Mesenchymal stem cell (in vitro differentiated cells and primary cell): Measurements from ENCODE around the gene LCN9.

ENCODE experiments used
- DNase-seq: peaks from one replicate; pipeline ENCODE4 v3.0.0-alpha.2; 2013
- H2AFZ ChIP-seq: one replicate; pipeline ENCODE4 v1.6.1; 2013; ENCODE audit warnings: low read depth, mild to moderate bottlenecking, control low read depth, inconsistent platforms, low read length, moderate library complexity
- H2AK5ac ChIP-seq: 2 replicates; pipeline ENCODE4 v1.6.1; 2013; ENCODE audit warnings: low read length, moderate library complexity, mild to moderate bottlenecking, inconsistent platforms; ENCODE audit not compliant: severe bottlenecking
- H2BK120ac ChIP-seq: one replicate; pipeline ENCODE4 v1.6.1; 2013; ENCODE audit warnings: low read depth, mild to moderate bottlenecking, inconsistent platforms, low read length, moderate library complexity
- H2BK12ac ChIP-seq, 2 experiments: one replicate each; pipeline ENCODE4 v1.6.1; 2013; ENCODE audit warnings: inconsistent platforms in 2 of 2, low read length in 2 of 2, mild to moderate bottlenecking in 2 of 2, moderate library complexity in 2 of 2, control low read depth in 1 of 2
- H2BK15ac ChIP-seq: one replicate; pipeline ENCODE4 v1.6.1; 2013; ENCODE audit warnings: mild to moderate bottlenecking, low read depth, inconsistent platforms; ENCODE audit not compliant: poor library complexity, severe bottlenecking
- H2BK5ac ChIP-seq: 2 replicates; pipeline ENCODE4 v1.6.1; 2013; ENCODE audit warnings: low read depth, mild to moderate bottlenecking, low read length, control low read depth, inconsistent platforms; ENCODE audit not compliant: poor library complexity, severe bottlenecking
- H3K14ac ChIP-seq, 2 experiments: one replicate each; pipeline ENCODE4 v1.6.1; 2013; ENCODE audit warnings: inconsistent platforms in 2 of 2, low read length in 2 of 2, control low read depth in 1 of 2, mild to moderate bottlenecking in 1 of 2, moderate library complexity in 1 of 2
- H3K18ac ChIP-seq, 2 experiments: one replicate each; pipeline ENCODE4 v1.6.1; 2013; ENCODE audit warnings: inconsistent platforms in 2 of 2, low read length in 2 of 2, control low read depth in 1 of 2, low read depth in 1 of 2, mild to moderate bottlenecking in 1 of 2
- H3K23ac ChIP-seq, 2 experiments: one replicate each; pipeline ENCODE4 v1.6.1; 2013; ENCODE audit warnings: inconsistent platforms in 2 of 2, low read length in 2 of 2, mild to moderate bottlenecking in 2 of 2, moderate library complexity in 2 of 2, control low read depth in 1 of 2
- H3K27ac ChIP-seq: 2 replicates; pipeline ENCODE4 v1.5.1; 2013; ENCODE audit warnings: mild to moderate bottlenecking, moderate library complexity, low read length, control low read depth, inconsistent platforms; ENCODE audit not compliant: poor library complexity, severe bottlenecking
- H3K27me3 ChIP-seq, 2 experiments: 2 replicates each; pipeline versions ENCODE4 v1.6.1 to v1.7.0; 2013; ENCODE audit warnings: low read length in 2 of 2, mild to moderate bottlenecking in 2 of 2, moderate library complexity in 2 of 2, control low read depth in 1 of 2, inconsistent platforms in 1 of 2; ENCODE audit not compliant: control insufficient read depth in 1 of 2, insufficient read depth in 1 of 2
- H3K36me3 ChIP-seq, 2 experiments: 2 replicates each; pipeline versions ENCODE4 v1.6.1 to v1.7.0; 2013; ENCODE audit warnings: low read length in 2 of 2, control low read depth in 1 of 2, inconsistent platforms in 1 of 2, low read depth in 1 of 2, mild to moderate bottlenecking in 1 of 2; ENCODE audit not compliant: insufficient read depth in 2 of 2, control insufficient read depth in 1 of 2
- H3K4ac ChIP-seq, 2 experiments: one replicate each; pipeline ENCODE4 v1.6.1; 2013; ENCODE audit warnings: inconsistent platforms in 2 of 2, low read length in 2 of 2, mild to moderate bottlenecking in 2 of 2, moderate library complexity in 2 of 2, control low read depth in 1 of 2, low read depth in 1 of 2
- H3K4me1 ChIP-seq: 2 replicates; pipeline ENCODE4 v1.6.1; 2013; ENCODE audit warnings: low read depth, low read length, control low read depth; ENCODE audit not compliant: control insufficient read depth, insufficient read depth
- H3K4me2 ChIP-seq: 2 replicates; pipeline ENCODE4 v1.6.1; 2013; ENCODE audit warnings: low read length, mild to moderate bottlenecking, inconsistent platforms; ENCODE audit not compliant: poor library complexity, severe bottlenecking
- H3K4me3 ChIP-seq, 2 experiments: 2 replicates each; pipeline versions ENCODE4 v1.5.1 to v1.7.0; 2013; ENCODE audit warnings: low read length in 2 of 2, mild to moderate bottlenecking in 2 of 2, control low read depth in 1 of 2, low read depth in 1 of 2; ENCODE audit not compliant: insufficient read depth in 1 of 2
- H3K79me1 ChIP-seq: replicated peaks from 2 replicates; pipeline ENCODE4 v1.6.1; 2013; ENCODE audit warnings: mild to moderate bottlenecking, control low read depth, low read length, inconsistent platforms; ENCODE audit not compliant: poor library complexity, severe bottlenecking
- H3K9ac ChIP-seq: 2 replicates; pipeline ENCODE4 v1.7.0; 2013; ENCODE audit warnings: mild to moderate bottlenecking, low read length, moderate library complexity
- H3K9me3 ChIP-seq: 2 replicates; pipeline ENCODE4 v1.7.0; 2013; ENCODE audit warnings: mild to moderate bottlenecking, low read length; ENCODE audit not compliant: control insufficient read depth
- H4K8ac ChIP-seq: one replicate; pipeline ENCODE4 v1.6.1; 2013; ENCODE audit warnings: inconsistent platforms, mild to moderate bottlenecking, low read length, moderate library complexity
- H4K91ac ChIP-seq: one replicate; pipeline ENCODE4 v1.6.1; 2013; ENCODE audit warnings: mild to moderate bottlenecking, low read length, inconsistent platforms
- WGBS: methylation state at CpG from one replicate; pipeline ENCODE4 v1.1.7; 2013; ENCODE audit warnings: mixed read lengths; 5-methylcytosine and 5-hydroxymethylcytosine counted together

The LCN9 gene

GRCh38 chr9:135695036-135695435 is 31.9 kb downstream of the LCN9 start:
- Histone ChIP-seq H3K36me3 (no peaks in the 10 kb centered on the region), H2BK5ac (no peak overlapping the region), H3K14ac (no peak overlapping the region), H3K27ac (no peak overlapping the region), H3K9me3 (no peaks in the 10 kb centered on the region), H3K4me1 (peaks cover 7% of the 10 kb centered on the region), H3K4me3 (no peak overlapping the region), H2AK5ac (no peak overlapping the region), H3K4ac (no peak overlapping the region), H3K9ac (no peak overlapping the region), H3K23ac (no peak overlapping the region), H4K8ac (no peak overlapping the region), H2BK15ac (no peak overlapping the region), H4K91ac (no peak overlapping the region), H3K27me3 (peaks cover 0 to 23% of the 10 kb centered on the region in 2 experiments), H2BK120ac (no peak overlapping the region), H3K79me1 (no peaks in the 10 kb centered on the region), H3K4me2 (no peak overlapping the region), H3K18ac (no peak overlapping the region), H2BK12ac (no peak overlapping the region), H2AFZ (no peak overlapping the region)
- DNase-seq, result no peak
- 92% methylated on average over 16 of the region's 16 CpGs for WGBS

GRCh38 chr9:135695642-135696041 is 32.5 kb downstream of the LCN9 start:
- H3K9ac ChIP-seq, result no peak overlapping the region
- no peak overlapping the region for H3K4ac ChIP-seq
- H4K8ac ChIP-seq, result no peak overlapping the region
- no peak overlapping the region for H4K91ac ChIP-seq
- no peak overlapping the region for H2BK120ac ChIP-seq
- H3K4me3 ChIP-seq, result no peak overlapping the region
- no peaks in the 10 kb centered on the region for H3K9me3 ChIP-seq
- no peak overlapping the region for H2BK15ac ChIP-seq
- DNase-seq, result no peak
- H2AK5ac ChIP-seq, result no peak overlapping the region
- H3K4me2 ChIP-seq, result no peak overlapping the region
- peaks cover 7% of the 10 kb centered on the region for H3K4me1 ChIP-seq
- peaks cover 0 to 27% of the 10 kb centered on the region in 2 experiments for H3K27me3 ChIP-seq
- H2BK5ac ChIP-seq, result no peak overlapping the region
- H3K14ac ChIP-seq, result no peak overlapping the region
- H3K36me3 ChIP-seq, result no peaks in the 10 kb centered on the region
- H3K18ac ChIP-seq, result no peak overlapping the region
- no peaks in the 10 kb centered on the region for H3K79me1 ChIP-seq
- H2AFZ ChIP-seq, result no peak overlapping the region
- H3K27ac ChIP-seq, result no peak overlapping the region
- WGBS, result 84% methylated on average over 12 of the region's 12 CpGs
- H3K23ac ChIP-seq, result no peak overlapping the region
- no peak overlapping the region for H2BK12ac ChIP-seq

- H3K4me1 ChIP-seq, result peaks cover 6% of the 10 kb centered on the region
- 81% methylated on average over 16 of the region's 16 CpGs for WGBS
- no peaks in the 10 kb centered on the region for H3K36me3 ChIP-seq
- no peak for DNase-seq
- H2BK5ac ChIP-seq, result no peak overlapping the region
- H4K8ac ChIP-seq, result no peak overlapping the region
- H3K9me3 ChIP-seq, result no peaks in the 10 kb centered on the region
- H3K14ac ChIP-seq, result no peak overlapping the region
- no peak overlapping the region for H4K91ac ChIP-seq
- no peak overlapping the region for H3K9ac ChIP-seq
- H2AK5ac ChIP-seq, result no peak overlapping the region
- H2AFZ ChIP-seq, result no peak overlapping the region
- H2BK15ac ChIP-seq, result no peak overlapping the region
- H3K4me3 ChIP-seq, result no peak overlapping the region
- no peak overlapping the region for H3K18ac ChIP-seq
- no peak overlapping the region for H3K23ac ChIP-seq
- no peak overlapping the region for H3K4me2 ChIP-seq
- peaks cover 5 to 28% of the 10 kb centered on the region in 2 experiments for H3K27me3 ChIP-seq
- H3K27ac ChIP-seq, result no peak overlapping the region
- no peak overlapping the region for H3K4ac ChIP-seq
- H2BK120ac ChIP-seq, result no peak overlapping the region
- no peaks in the 10 kb centered on the region for H3K79me1 ChIP-seq
- H2BK12ac ChIP-seq, result no peak overlapping the region
Measured at GRCh38 chr9:135696446-135696845, 33.3 kb downstream of the LCN9 start.

- Histone ChIP-seq H2AK5ac (no peak overlapping the region), H3K27me3 (peaks cover 5 to 29% of the 10 kb centered on the region in 2 experiments), H2AFZ (no peak overlapping the region), H2BK5ac (no peak overlapping the region), H3K4me2 (no peak overlapping the region), H3K14ac (no peak overlapping the region), H2BK12ac (no peak overlapping the region), H3K23ac (no peak overlapping the region), H3K79me1 (no peaks in the 10 kb centered on the region), H3K9me3 (no peaks in the 10 kb centered on the region), H3K9ac (no peak overlapping the region), H4K8ac (no peak overlapping the region), H3K4me3 (no peak overlapping the region), H3K27ac (no peak overlapping the region), H2BK15ac (no peak overlapping the region), H3K4ac (no peak overlapping the region), H4K91ac (no peak overlapping the region), H2BK120ac (no peak overlapping the region), H3K18ac (no peak overlapping the region), H3K36me3 (no peaks in the 10 kb centered on the region), H3K4me1 (peaks cover 12% of the 10 kb centered on the region)
- 82% methylated on average over 15 of the region's 15 CpGs for WGBS
- DNase-seq, result no peak
Measured at GRCh38 chr9:135697226-135697625, 34.1 kb downstream of the LCN9 start.
